Occipital lobe (tissue), 2 donors: ENCODE measurements around the gene CHD9NB. TPM values are rescaled to one million over a fixed set of nuclear protein-coding genes. Genes with fewer than 3 reads are reported as not detected.
A peak's percentile ranks its signal among the peaks of the same experiment; 100 is the strongest.

Experiments
- DNase-seq: peaks from one replicate; lab custom pipeline; 2025; lab: John Stamatoyannopoulos, UW
- total RNA-seq: library from RNA; depleted of rRNA; stranded (reverse); fragments of >200 nt; gene quantifications from one replicate; pipeline ENCODE4 v1.2.3, GENCODE V29; 2014

Gene CHD9NB
- 0.78 TPM for total RNA-seq

- no peak for DNase-seq
Observed at GRCh38 chr16:53052519-53053501, at the start of gene CHD9NB. Gene CHD9NB (minus strand): TSS chr16:53052897. CDS start chr16:53044158, 8,739 bp downstream.

GRCh38 chr16:53100889-53101288 lies 48.2 kb upstream of the CHD9NB start:
- DNase-seq, result no peak

GRCh38 chr16:53100131-53100748 lies 47.5 kb upstream of the CHD9NB start:
- DNase-seq, result no peak

GRCh38 chr16:53099318-53100130 lies 46.8 kb upstream of the CHD9NB start:
- DNase-seq, result peak; percentile 90

- DNase-seq, result peak; percentile 78
Observed at GRCh38 chr16:53098526-53099317, 46.0 kb upstream of the CHD9NB start.

- no peak for DNase-seq
Observed at GRCh38 chr16:53097190-53097589, 44.5 kb upstream of the CHD9NB start.

GRCh38 chr16:53094013-53094630 lies 41.4 kb upstream of the CHD9NB start:
- no peak for DNase-seq

- DNase-seq, result no peak
Observed at GRCh38 chr16:53093162-53093744, 40.6 kb upstream of the CHD9NB start.

DNA sequence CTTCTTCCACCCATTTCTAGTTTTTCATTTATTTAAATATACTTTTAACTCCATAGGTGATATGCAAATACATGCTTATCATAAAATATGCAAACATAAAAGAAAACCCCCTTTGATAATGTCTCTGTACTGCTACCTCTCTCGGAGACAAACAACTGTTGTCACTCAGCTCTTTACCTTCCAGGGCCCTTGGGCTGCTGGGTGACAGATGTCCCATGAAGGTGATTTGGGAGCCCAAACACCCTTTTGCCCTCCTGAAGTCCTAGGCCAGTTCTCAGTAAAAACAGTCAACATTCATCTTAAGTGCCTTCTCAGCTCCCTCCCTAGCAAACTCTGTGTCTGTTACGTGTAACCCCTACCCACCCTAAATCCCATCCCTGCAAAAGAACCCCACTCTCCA lies 39.6 kb upstream of the CHD9NB start:
- no peak for DNase-seq

DNA sequence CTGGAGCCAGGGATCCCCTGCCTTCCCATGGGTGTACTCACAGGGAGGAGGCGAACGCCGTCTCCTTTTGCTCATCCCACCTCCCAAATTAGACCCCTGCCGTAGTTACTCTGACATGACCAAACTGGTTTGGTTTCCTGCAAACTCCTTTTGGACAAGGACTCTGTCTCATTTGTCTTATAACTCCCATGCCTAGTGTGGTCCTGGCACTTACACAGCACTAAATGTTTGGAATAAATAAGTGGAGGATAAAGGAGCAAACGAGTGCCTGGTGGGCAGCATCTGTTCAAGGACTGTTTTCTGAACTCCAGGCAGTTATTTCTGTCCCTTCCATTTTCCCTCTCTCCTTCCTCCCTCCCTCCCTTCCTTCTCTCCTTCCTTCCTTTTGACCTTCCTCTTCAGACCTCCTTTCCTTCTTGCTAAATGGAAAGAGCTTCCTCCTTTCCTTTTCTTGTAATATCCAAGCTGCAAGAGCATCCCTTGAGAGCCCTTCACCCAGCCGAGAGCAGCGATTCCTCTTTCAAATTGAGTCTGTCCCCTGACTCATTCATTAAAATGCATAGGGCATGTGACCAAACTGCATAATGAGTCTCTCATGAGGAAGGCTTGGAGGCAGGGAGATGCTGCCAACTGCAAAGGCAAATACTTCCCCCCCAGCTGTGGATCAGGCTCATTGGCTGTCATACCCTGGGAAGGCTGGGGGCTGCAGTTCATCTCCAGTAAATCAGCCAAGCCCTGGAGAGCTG lies 38.9 kb upstream of the CHD9NB start:
- DNase-seq, result peak; percentile 92

- DNase-seq, result peak; percentile 90
Observed at GRCh38 chr16:53090591-53091411, 38.1 kb upstream of the CHD9NB start.

- no peak for DNase-seq
Observed at GRCh38 chr16:53090286-53090590, 37.5 kb upstream of the CHD9NB start.

- no peak for DNase-seq
Observed at GRCh38 chr16:53089434-53090285, 37.0 kb upstream of the CHD9NB start.

DNA sequence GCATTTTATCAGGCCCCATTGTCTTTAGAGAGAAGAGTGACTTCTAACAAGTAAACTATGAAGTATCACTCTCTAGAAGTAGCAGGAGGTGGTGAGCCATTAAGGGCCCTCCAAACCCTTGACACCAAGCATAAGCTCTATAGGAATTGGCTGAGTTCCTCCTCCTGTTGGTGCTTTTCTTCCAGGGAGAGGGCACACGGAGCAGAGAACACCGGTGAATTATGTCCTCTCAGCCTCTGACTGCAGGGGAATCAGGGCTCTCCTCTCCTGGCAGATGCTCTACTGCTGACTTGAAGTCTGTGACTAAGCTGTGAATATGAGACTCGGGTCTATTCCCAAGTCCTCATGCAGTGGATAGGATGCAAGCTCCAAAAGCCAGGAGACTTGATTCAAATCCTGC lies 34.4 kb upstream of the CHD9NB start:
- no peak for DNase-seq

GRCh38 chr16:53085931-53086421 lies 33.3 kb upstream of the CHD9NB start:
- no peak for DNase-seq

DNA sequence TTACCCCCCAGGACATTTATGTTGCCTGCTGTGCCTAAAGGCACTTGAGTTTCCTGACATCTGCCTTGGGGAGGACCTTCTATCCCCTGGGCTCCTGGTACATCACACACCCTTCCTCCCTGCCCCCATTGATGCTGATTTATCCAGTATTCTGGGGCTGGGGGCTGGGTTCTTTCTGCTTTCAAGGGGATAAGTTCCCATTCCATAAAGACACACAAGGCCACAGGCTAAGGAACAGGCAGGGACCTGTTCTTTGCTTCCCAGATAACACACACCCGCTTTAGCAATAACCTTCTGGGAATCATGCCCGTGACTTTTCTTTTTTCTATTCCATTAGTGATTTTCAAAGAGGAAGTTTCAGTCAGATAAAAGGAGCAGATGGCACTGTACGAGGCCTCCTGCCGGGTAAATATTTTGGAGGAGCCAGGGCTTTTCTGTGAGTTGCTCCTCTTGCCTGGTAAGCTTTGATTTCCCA lies 32.7 kb upstream of the CHD9NB start:
- DNase-seq, result no peak

GRCh38 chr16:53084746-53085334 lies 32.1 kb upstream of the CHD9NB start:
- DNase-seq, result no peak
